HS-27A (cell line): ENCODE data around the gene CREB3L2.
"Not testable (repeated sequence)": the region's sequence is repeated elsewhere in the genome, so short reads cannot be mapped to it uniquely, and the experiment has no call there.

Source experiments
- DNase-seq: peaks from one replicate; pipeline ENCODE4 v3.0.0-alpha.2; 2012; ENCODE audit warnings: low read depth, missing footprints

CREB3L2 gene

GRCh38 chr7:137838706-137839315 is 163.1 kb downstream of the CREB3L2 start:
- DNase-seq: no peak

- no peak for DNase-seq
Observed at GRCh38 chr7:137836541-137836940, 165.3 kb downstream of the CREB3L2 start.

- DNase-seq: no peak
Observed at GRCh38 chr7:137836113-137836509, 165.8 kb downstream of the CREB3L2 start.

GRCh38 chr7:137835486-137836112 is 166.3 kb downstream of the CREB3L2 start:
- no peak for DNase-seq

DNA sequence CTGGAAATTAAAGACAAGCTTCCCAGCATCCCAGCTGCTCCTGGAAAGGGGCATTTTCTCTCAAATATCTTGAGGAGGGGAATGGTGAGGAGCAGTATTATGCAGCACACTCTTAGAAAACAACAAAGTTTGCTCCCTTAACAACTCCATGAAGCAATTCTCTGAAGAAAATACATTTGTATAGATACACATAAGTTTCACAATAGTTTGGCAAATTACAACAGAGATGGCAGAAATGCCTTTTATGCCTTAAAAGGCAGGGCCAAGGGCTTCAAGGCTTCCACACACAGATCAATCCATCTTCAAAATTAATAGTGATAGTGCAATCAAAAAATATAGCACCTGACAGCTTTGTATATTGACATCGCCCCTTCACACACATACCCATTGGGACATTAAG is 167.3 kb downstream of the CREB3L2 start:
- no peak for DNase-seq

GRCh38 chr7:137832990-137833389 is 168.9 kb downstream of the CREB3L2 start:
- DNase-seq: not testable (repeated sequence)

DNA sequence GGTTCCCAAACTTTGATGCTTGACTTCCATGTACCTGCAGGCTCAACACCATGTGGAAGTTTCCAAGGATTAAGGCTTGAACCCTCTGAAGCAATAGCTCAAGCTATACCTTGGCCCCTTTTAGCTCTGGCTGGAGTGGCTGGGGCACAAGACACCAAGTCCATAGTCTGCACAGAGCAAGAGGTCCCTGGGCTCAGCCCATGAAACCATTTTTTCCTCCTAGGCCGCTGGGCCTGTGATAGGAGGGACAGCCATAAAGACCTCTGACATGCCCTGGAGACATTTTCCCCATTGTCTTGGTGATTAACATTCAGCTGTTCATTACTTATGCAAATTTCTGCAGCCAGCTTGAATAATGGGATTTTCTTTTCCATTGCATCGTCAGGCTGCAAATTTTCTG is 169.5 kb downstream of the CREB3L2 start:
- DNase-seq: no peak

DNA sequence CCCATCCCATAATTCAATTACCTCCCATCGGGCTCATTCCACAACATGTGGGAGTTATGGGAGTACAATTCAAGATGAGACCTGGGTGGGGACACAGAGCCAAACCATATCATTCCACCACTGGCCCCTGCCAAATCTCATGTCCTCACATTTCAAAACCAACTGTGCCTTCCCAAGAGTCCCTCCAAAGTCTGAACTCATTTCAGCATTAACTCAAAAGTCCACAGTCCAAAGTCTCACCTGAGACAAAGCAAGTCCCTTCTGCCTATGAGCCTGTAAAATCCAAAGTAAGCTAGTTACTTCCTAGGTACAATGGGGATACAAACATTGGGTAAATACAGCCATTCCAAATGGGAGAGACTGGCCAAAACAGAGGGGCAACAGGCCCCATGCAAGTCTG is 170.3 kb downstream of the CREB3L2 start:
- not testable (repeated sequence) for DNase-seq

- no peak for DNase-seq
Observed at GRCh38 chr7:137829337-137829992, 172.4 kb downstream of the CREB3L2 start.

GRCh38 chr7:137828456-137828855 is 173.4 kb downstream of the CREB3L2 start:
- no peak for DNase-seq

- no peak for DNase-seq
Observed at GRCh38 chr7:137825489-137825888, 176.4 kb downstream of the CREB3L2 start.
